ENCODE data around the gene SAGE1.
"Not testable (repeated sequence)": the region's sequence is repeated elsewhere in the genome, so short reads cannot be mapped to it uniquely, and the experiment has no call there.

SAGE1 gene

GRCh38 chrX:135893294-135893817, at the start of gene SAGE1, which contains the start of gene CT45A10:
Gene SAGE1, plus strand, starts transcription at chrX:135893716. Its CDS starts 2,527 bp downstream, at chrX:135896243.
Gene CT45A10, minus strand, starts transcription at chrX:135893444. Its CDS starts 8,100 bp downstream, at chrX:135885344.
- TF ChIP-seq GATA3 (IDR thresholded peaks at IDR 0.05; ENCODE audit: low read depth, low read length) (no peak), GATA2 (IDR thresholded peaks at IDR 0.05; ENCODE audit: low read depth, low read length) (no peak)

GRCh38 chrX:135854438-135854837, 39.1 kb upstream of the SAGE1 start, which contains the start of gene CT45A8:
Gene CT45A8, minus strand, starts transcription at chrX:135854538. Its CDS starts 3,755 bp downstream, at chrX:135850783.
- not testable (repeated sequence) for TF ChIP-seq GATA3, GATA2 (IDR thresholded peaks at IDR 0.05; ENCODE audit: low read depth, low read length)

GRCh38 chrX:135871712-135872111, 21.8 kb upstream of the SAGE1 start, which contains the start of gene CT45A9:
Gene CT45A9, minus strand, starts transcription at chrX:135871812. Its CDS starts 3,751 bp downstream, at chrX:135868061.
- not testable (repeated sequence) for TF ChIP-seq GATA3, GATA2 (IDR thresholded peaks at IDR 0.05; ENCODE audit: low read depth, low read length)

- TF ChIP-seq GATA2 (IDR thresholded peaks at IDR 0.05; ENCODE audit: low read depth, low read length) (no peak), GATA3 (IDR thresholded peaks at IDR 0.05; ENCODE audit: low read depth, low read length) (no peak)
Observed at GRCh38 chrX:135890087-135890585, 3.4 kb upstream of the SAGE1 start.

GRCh38 chrX:135892781-135893180, 735 bp upstream of the SAGE1 start:
- no peak for TF ChIP-seq GATA3 (IDR thresholded peaks at IDR 0.05; ENCODE audit: low read depth, low read length)
- no peak for TF ChIP-seq GATA2 (IDR thresholded peaks at IDR 0.05; ENCODE audit: low read depth, low read length)

GRCh38 chrX:135910251-135910650, 16.7 kb downstream of the SAGE1 start:
- TF ChIP-seq GATA2 (IDR thresholded peaks at IDR 0.05; ENCODE audit: low read depth, low read length) (no peak), GATA3 (IDR thresholded peaks at IDR 0.05; ENCODE audit: low read depth, low read length) (no peak)

GRCh38 chrX:135914404-135914803, 20.9 kb downstream of the SAGE1 start:
- TF ChIP-seq GATA3 (IDR thresholded peaks at IDR 0.05; ENCODE audit: low read depth, low read length) (no peak), GATA2 (IDR thresholded peaks at IDR 0.05; ENCODE audit: low read depth, low read length) (no peak)

- no peak for TF ChIP-seq GATA2 (IDR thresholded peaks at IDR 0.05; ENCODE audit: low read depth, low read length)
- no peak for TF ChIP-seq GATA3 (IDR thresholded peaks at IDR 0.05; ENCODE audit: low read depth, low read length)
Observed at GRCh38 chrX:135923353-135923752, 29.8 kb downstream of the SAGE1 start.

GRCh38 chrX:135927897-135928296, 34.4 kb downstream of the SAGE1 start:
- TF ChIP-seq GATA3 (IDR thresholded peaks at IDR 0.05; ENCODE audit: low read depth, low read length), result no peak
- no peak for TF ChIP-seq GATA2 (IDR thresholded peaks at IDR 0.05; ENCODE audit: low read depth, low read length)

- TF ChIP-seq GATA2 (IDR thresholded peaks at IDR 0.05; ENCODE audit: low read depth, low read length) (no peak), GATA3 (IDR thresholded peaks at IDR 0.05; ENCODE audit: low read depth, low read length) (no peak)
Observed at GRCh38 chrX:135931644-135932487, 38.4 kb downstream of the SAGE1 start.

GRCh38 chrX:135944486-135944885, 51.0 kb downstream of the SAGE1 start:
- TF ChIP-seq GATA2 (IDR thresholded peaks at IDR 0.05; ENCODE audit: low read depth, low read length), result no peak
- no peak for TF ChIP-seq GATA3 (IDR thresholded peaks at IDR 0.05; ENCODE audit: low read depth, low read length)

GRCh38 chrX:135951291-135951690, 57.8 kb downstream of the SAGE1 start:
- TF ChIP-seq GATA3 (IDR thresholded peaks at IDR 0.05; ENCODE audit: low read depth, low read length), result no peak
- TF ChIP-seq GATA2 (IDR thresholded peaks at IDR 0.05; ENCODE audit: low read depth, low read length), result no peak
